ENCODE measurements around the gene RGS11. TPM values are rescaled to one million over a fixed set of nuclear protein-coding genes. Genes with fewer than 3 reads are reported as not detected.

RGS11 gene
- total RNA-seq, 3 donors from 2014 or later (not counting 1 experiment from before 2014, with no cell fraction given) = 0.25 TPM; not detected in 2

DNA sequence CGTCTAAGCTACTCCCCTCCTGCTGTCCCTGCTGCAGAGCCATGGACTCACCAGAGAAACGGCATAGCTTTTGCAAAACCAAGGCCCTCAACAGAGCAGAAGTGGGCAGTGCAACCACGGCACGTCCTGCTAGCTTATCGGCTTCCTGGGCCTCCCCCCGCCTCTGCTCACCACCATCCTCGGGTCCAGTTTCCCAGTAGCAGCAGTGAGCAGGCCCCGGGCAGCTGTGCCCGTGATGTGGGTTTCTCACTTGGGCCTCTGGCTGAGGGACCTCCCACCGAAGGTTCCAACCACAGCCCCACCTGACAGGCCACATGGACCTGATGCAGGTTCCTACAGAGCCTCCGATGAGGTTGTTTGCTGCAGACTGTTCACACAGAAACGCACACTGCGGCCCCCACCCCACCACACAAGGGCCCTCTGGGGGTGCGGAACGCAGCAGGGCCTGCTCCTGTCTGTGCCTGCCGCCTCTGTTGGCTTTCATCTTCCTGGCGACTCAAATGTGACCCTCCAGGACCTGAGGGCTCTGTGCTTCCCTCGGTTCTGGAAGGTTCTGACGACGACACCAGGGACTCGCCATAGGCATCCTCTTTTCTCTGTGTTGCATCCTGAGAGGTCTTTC is 32.1 kb upstream of the RGS11 start:
- Mint-ChIP-seq H3K4me3 (peak overlapping the region; percentile 75), H3K27ac (peak overlapping the region; percentile 81 to 89), H3K9me3 (no peaks in the 10 kb centered on the region), H3K27me3 (ENCODE audit: low read depth in 2 of 2) (no peaks in the 10 kb centered on the region), H3K4me1 (peaks cover 48 to 52% of the 10 kb centered on the region in 2 donors), H3K36me3 (no peaks in the 10 kb centered on the region)
- H3K4me3 ChIP-seq (ENCODE audit: low read length) = no peak overlapping the region
- H3K4me1 ChIP-seq (ENCODE audit: control insufficient read depth, insufficient read depth, low read length) = peaks cover 51% of the 10 kb centered on the region
- peak; percentile 32 to 49 for DNase-seq
- intact Hi-C loops (cut with micrococcal nuclease) = loop anchor here (2.0 to 5.0 kb wide), 2 partner anchors 44 to 73 kb away; partner anchors contain the start of genes AXIN1 and FAM234A
- H3K27ac ChIP-seq (ENCODE audit: low read length) = peak overlapping the region; percentile 30
- TF ChIP-seq, protein P1, sequence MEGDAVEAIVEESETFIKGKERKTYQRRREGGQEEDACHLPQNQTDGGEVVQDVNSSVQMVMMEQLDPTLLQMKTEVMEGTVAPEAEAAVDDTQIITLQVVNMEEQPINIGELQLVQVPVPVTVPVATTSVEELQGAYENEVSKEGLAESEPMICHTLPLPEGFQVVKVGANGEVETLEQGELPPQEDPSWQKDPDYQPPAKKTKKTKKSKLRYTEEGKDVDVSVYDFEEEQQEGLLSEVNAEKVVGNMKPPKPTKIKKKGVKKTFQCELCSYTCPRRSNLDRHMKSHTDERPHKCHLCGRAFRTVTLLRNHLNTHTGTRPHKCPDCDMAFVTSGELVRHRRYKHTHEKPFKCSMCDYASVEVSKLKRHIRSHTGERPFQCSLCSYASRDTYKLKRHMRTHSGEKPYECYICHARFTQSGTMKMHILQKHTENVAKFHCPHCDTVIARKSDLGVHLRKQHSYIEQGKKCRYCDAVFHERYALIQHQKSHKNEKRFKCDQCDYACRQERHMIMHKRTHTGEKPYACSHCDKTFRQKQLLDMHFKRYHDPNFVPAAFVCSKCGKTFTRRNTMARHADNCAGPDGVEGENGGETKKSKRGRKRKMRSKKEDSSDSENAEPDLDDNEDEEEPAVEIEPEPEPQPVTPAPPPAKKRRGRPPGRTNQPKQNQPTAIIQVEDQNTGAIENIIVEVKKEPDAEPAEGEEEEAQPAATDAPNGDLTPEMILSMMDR (IDR thresholded peaks at IDR 0.05) = no peak
- 38% methylated on average over 21 of the region's 21 CpGs for whole genome bisulfite sequencing (ENCODE audit: insufficient coverage)
- H3K27me3 ChIP-seq (ENCODE audit: control insufficient read depth, insufficient read depth, low read length) = no peaks in the 10 kb centered on the region
- H3K9me3 ChIP-seq (ENCODE audit: control insufficient read depth, insufficient read depth, low read length) = no peaks in the 10 kb centered on the region
- H3K36me3 ChIP-seq (ENCODE audit: control insufficient read depth, insufficient read depth, low read length) = peaks cover 41% of the 10 kb centered on the region
- ATAC-seq = peak; percentile 65 to 70 (median 68)

DNA sequence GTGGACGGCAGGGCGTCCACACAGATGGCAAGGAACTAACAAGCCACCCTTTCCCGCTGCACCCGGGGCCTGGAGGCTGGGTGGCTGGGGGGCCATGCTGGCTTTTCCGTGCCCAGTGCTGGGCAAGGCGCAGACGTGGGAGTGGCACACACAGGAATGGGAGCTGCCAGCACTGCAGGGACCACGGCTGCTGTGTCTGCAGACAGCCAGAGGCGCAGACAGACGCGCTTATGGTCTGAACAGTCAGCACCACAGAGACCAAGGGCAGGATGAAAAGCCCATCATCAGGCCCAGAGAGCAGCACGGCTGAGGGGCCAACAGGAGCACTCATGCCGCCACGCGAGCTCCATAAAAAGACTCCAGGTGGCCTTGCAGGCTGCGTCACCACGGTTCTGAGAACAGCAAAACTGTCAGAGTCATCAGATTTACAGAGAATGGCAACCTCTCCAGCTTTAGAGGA is 31.2 kb upstream of the RGS11 start:
- H3K36me3 ChIP-seq (ENCODE audit: control insufficient read depth, insufficient read depth, low read length) = peaks cover 42% of the 10 kb centered on the region
- 91% methylated on average over 17 of the region's 17 CpGs for WGBS (ENCODE audit: insufficient coverage)
- peaks cover 51% of the 10 kb centered on the region for H3K4me1 ChIP-seq (ENCODE audit: control insufficient read depth, insufficient read depth, low read length)
- no peak for ATAC-seq
- intact Hi-C loops (cut with micrococcal nuclease) = loop anchor here (5.0 kb wide), 1 partner anchor 45 kb away; the partner anchor contains the start of gene AXIN1
- peaks cover 48 to 52% of the 10 kb centered on the region in 2 donors for H3K4me1 Mint-ChIP-seq
- peak overlapping the region; percentile 75 for H3K4me3 Mint-ChIP-seq
- H3K27ac ChIP-seq (ENCODE audit: low read length) = no peak overlapping the region
- H3K36me3 Mint-ChIP-seq = no peaks in the 10 kb centered on the region
- H3K4me3 ChIP-seq (ENCODE audit: low read length) = no peak overlapping the region
- no peaks in the 10 kb centered on the region for H3K27me3 ChIP-seq (ENCODE audit: control insufficient read depth, insufficient read depth, low read length)
- TF ChIP-seq, protein P1 (IDR thresholded peaks at IDR 0.05) = no peak
- peak overlapping the region; percentile 81 to 89 for H3K27ac Mint-ChIP-seq
- no peaks in the 10 kb centered on the region for H3K9me3 Mint-ChIP-seq
- DNase-seq = no peak
- no peaks in the 10 kb centered on the region for H3K27me3 Mint-ChIP-seq (ENCODE audit: low read depth in 2 of 2)
- no peaks in the 10 kb centered on the region for H3K9me3 ChIP-seq (ENCODE audit: control insufficient read depth, insufficient read depth, low read length)

DNA sequence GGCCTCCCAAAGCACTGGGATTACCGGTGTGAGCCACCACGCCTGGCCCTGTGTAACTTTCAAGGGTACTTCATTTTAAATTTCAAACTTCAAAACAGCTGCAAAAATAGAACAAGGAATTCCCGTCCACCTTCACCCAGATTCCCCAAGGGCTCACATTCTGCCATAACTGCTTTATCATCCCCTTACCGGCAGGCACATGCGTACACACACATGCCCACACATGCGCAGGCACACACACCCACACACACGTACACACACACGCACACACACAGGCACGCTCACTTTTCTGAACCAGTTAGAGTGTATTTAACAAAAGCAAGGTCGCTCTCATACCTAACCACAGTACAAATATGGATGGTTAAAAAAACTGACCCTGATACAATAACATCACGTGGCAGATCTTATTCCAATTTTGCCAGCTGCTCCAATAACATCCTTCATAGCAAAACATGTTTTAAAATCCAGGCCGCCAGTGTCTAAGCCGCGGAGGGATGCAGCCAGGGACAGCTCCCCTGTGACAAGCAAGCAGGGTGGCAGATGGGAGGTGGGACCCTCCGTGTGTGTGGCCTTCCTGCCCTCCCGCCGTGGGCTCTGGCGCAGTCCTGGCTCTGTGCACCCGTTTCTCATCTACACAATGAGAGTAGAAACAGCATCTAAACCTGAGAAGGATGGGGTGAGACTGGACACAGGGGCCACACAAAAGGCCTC is 30.3 kb upstream of the RGS11 start:
- H3K27ac Mint-ChIP-seq = peak overlapping the region; percentile 81 to 89
- H3K4me1 Mint-ChIP-seq = peaks cover 48 to 52% of the 10 kb centered on the region in 2 donors
- H3K36me3 Mint-ChIP-seq = no peaks in the 10 kb centered on the region

More for the DNA sequence above, 30.3 kb upstream of the RGS11 start:
- intact Hi-C loops (cut with micrococcal nuclease) = loop anchor here (5.0 kb wide), 1 partner anchor 46 kb away; the partner anchor contains the start of gene AXIN1
- no peak for DNase-seq
- H3K4me1 ChIP-seq (ENCODE audit: control insufficient read depth, insufficient read depth, low read length) = peaks cover 51% of the 10 kb centered on the region
- Mint-ChIP-seq H3K4me3 (peak overlapping the region; percentile 75), H3K27me3 (ENCODE audit: low read depth in 2 of 2) (no peaks in the 10 kb centered on the region), H3K9me3 (no peaks in the 10 kb centered on the region)
- ATAC-seq = no peak
- H3K4me3 ChIP-seq (ENCODE audit: low read length) = no peak overlapping the region
- TF ChIP-seq, protein P1 (IDR thresholded peaks at IDR 0.05) = no peak
- H3K9me3 ChIP-seq (ENCODE audit: control insufficient read depth, insufficient read depth, low read length) = no peaks in the 10 kb centered on the region
- H3K27ac ChIP-seq (ENCODE audit: low read length) = no peak overlapping the region
- WGBS (ENCODE audit: insufficient coverage) = 94% methylated on average over 18 of the region's 19 CpGs
- no peaks in the 10 kb centered on the region for H3K27me3 ChIP-seq (ENCODE audit: control insufficient read depth, insufficient read depth, low read length)
- H3K36me3 ChIP-seq (ENCODE audit: control insufficient read depth, insufficient read depth, low read length) = peaks cover 45% of the 10 kb centered on the region
